H1 (cell line): ENCODE measurements around the gene GRIK4. TPM values are rescaled to one million over a fixed set of nuclear protein-coding genes. Genes with fewer than 3 reads are reported as not detected.

Experiments used
- BRCA1 ChIP-seq: IDR thresholded peaks from 2 replicates; pipeline ENCODE4 v1.6.1; 2012; ENCODE audit warnings: low read depth, low read length, improper control_type of control experiment
- CBX8 ChIP-seq: fragments of 300-800, 300-1000 bp; sonication (generic); IDR thresholded peaks from 2 replicates; pipeline ENCODE4 v1.7.1; 2016; ENCODE audit warnings: low read depth, low read length, borderline replicate concordance
- JUN ChIP-seq: IDR thresholded peaks from 2 replicates; pipeline ENCODE4 v1.6.1; 2011; ENCODE audit warnings: low read depth, mild to moderate bottlenecking, improper control_type of control experiment, low read length
- KDM5A ChIP-seq: fragments of 200-600 bp; IDR thresholded peaks from 2 replicates; pipeline ENCODE4 v1.7.1; 2012; ENCODE audit warnings: mild to moderate bottlenecking, low read length, inconsistent platforms, mixed read lengths
- POU5F1 ChIP-seq: IDR thresholded peaks from 2 replicates; pipeline ENCODE4 v1.6.1; 2011; ENCODE audit warnings: low read depth, mild to moderate bottlenecking, low read length, moderate library complexity
- SIN3A ChIP-seq, 2 experiments: IDR thresholded peaks in 1 of 2; conservative IDR thresholded peaks in 1 of 2; 2 replicates each; pipeline ENCODE4 v1.6.1; 2011 to 2012; ENCODE audit warnings: low read length in 2 of 2, improper control_type of control experiment in 1 of 2, low read depth in 1 of 2, mild to moderate bottlenecking in 1 of 2
- polyA plus RNA-seq, 7 experiments: library from polyadenylated mRNA; depleted of rRNA in 3 of 7; stranded (reverse) in 5 of 7; unstranded in 2 of 7; fragments of >200 nt in 5 of 7; fragments of 200-250 nt in 2 of 7; gene quantifications; 1 replicate in 5 of 7; 2 replicates in 1 of 7; 4 replicates in 1 of 7; pipeline versions ENCODE4 v1.2.1 to v1.2.3, GENCODE V29; 2011 to 2013; ENCODE audit warnings: missing spikeins in 2 of 7, mixed read lengths in 2 of 7
- total RNA-seq: library from RNA; stranded (reverse); fragmentation: NEBNext Ultra II Directional; extraction: Animal tissue kit (Norgen Biotek cat#: 25700); gene quantifications from 2 replicates; pipeline ENCODE4 v1.2.1, GENCODE V29; 2021

The GRIK4 gene
- total and polyA plus RNA-seq, 2 of the 8 experiments (the other 6 are each of a cell fraction or from before 2014, with no cell fraction given): 1.2 to 2.9 TPM

GRCh38 chr11:120959189-120959588, 447.6 kb downstream of the GRIK4 start (continued):
- TF ChIP-seq POU5F1: no peak
- TF ChIP-seq JUN: no peak
- no peak for TF ChIP-seq KDM5A
- no peak for TF ChIP-seq BRCA1
- TF ChIP-seq SIN3A (conservative IDR thresholded peaks at IDR 0.05 in 1 of 2, IDR thresholded peaks at IDR 0.05 in 1 of 2; ENCODE audit: low read depth in 1 of 2, low read length in 2 of 2): no peak
- TF ChIP-seq CBX8: no peak
